ENCODE data around the gene MRGPRD.

- TF ChIP-seq CTCF (IDR thresholded peaks at IDR 0.05; ENCODE audit: control extremely low read depth in 1 of 3, insufficient read depth in 1 of 3, low read depth in 1 of 3, low read length in 3 of 3) (no peak), POLR2AphosphoS5 (IDR thresholded peaks at IDR 0.05; ENCODE audit: low read depth, low read length) (no peak), POLR2A (IDR thresholded peaks at IDR 0.05; ENCODE audit: control extremely low read depth in 1 of 2, low read depth in 2 of 2, low read length in 2 of 2) (no peak), MAX (IDR thresholded peaks at IDR 0.05) (0 out of 2 replicates have a peak, but pooled peaks have one; percentile 21), TEAD4 (IDR thresholded peaks at IDR 0.05; ENCODE audit: low read depth, low read length) (no peak), JUN (IDR thresholded peaks at IDR 0.05; ENCODE audit: low read depth, low read length) (no peak), ATF2 (IDR thresholded peaks at IDR 0.05; ENCODE audit: low read length) (no peak), EZH2 (IDR thresholded peaks at IDR 0.05; ENCODE audit: low read depth, low read length, severe bottlenecking) (no peak), CBX8 (IDR thresholded peaks at IDR 0.05; ENCODE audit: borderline replicate concordance, low read depth, low read length) (no peak), SIX5 (IDR thresholded peaks at IDR 0.05; ENCODE audit: low read depth, low read length) (peak; percentile 62), CEBPB (IDR thresholded peaks at IDR 0.05; ENCODE audit: low read depth, low read length) (no peak), RAD21 (IDR thresholded peaks at IDR 0.05 in 1 of 2, conservative IDR thresholded peaks at IDR 0.05 in 1 of 2; ENCODE audit: low read depth in 2 of 2, low read length in 2 of 2) (no peak), CBX5 (IDR thresholded peaks at IDR 0.05; ENCODE audit: low read depth, low read length) (no peak), SP2 (IDR thresholded peaks at IDR 0.05; ENCODE audit: low read length) (no peak)
Observed at GRCh38 chr11:68974421-68975194, 6.2 kb downstream of the MRGPRD start.

All from H1 (cell line).